GM12865 (cell line): ENCODE measurements around the gene HAGH.

Experiments
- DNase-seq: peaks from one replicate; pipeline ENCODE4 v3.0.0; 2010; ENCODE audit warnings: low read depth
- H3K4me3 ChIP-seq: 2 replicates; pipeline ENCODE4 v1.5.1; 2011; ENCODE audit warnings: mild to moderate bottlenecking, low read depth, low read length, control low read depth
- TF ChIP-seq, protein P1 (sequence below): IDR thresholded peaks from 2 replicates; pipeline ENCODE4 v1.5.1; 2011; ENCODE audit warnings: low read length, control low read depth, low read depth, inconsistent platforms; ENCODE audit not compliant: insufficient read depth; ENCODE audit errors: missing control alignments

The HAGH gene

GRCh38 chr16:1794908-1795666, 31.5 kb downstream of the HAGH start:
- no peak overlapping the region for H3K4me3 ChIP-seq
- TF ChIP-seq, protein P1, sequence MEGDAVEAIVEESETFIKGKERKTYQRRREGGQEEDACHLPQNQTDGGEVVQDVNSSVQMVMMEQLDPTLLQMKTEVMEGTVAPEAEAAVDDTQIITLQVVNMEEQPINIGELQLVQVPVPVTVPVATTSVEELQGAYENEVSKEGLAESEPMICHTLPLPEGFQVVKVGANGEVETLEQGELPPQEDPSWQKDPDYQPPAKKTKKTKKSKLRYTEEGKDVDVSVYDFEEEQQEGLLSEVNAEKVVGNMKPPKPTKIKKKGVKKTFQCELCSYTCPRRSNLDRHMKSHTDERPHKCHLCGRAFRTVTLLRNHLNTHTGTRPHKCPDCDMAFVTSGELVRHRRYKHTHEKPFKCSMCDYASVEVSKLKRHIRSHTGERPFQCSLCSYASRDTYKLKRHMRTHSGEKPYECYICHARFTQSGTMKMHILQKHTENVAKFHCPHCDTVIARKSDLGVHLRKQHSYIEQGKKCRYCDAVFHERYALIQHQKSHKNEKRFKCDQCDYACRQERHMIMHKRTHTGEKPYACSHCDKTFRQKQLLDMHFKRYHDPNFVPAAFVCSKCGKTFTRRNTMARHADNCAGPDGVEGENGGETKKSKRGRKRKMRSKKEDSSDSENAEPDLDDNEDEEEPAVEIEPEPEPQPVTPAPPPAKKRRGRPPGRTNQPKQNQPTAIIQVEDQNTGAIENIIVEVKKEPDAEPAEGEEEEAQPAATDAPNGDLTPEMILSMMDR, result no peak
- DNase-seq, result no peak

DNA sequence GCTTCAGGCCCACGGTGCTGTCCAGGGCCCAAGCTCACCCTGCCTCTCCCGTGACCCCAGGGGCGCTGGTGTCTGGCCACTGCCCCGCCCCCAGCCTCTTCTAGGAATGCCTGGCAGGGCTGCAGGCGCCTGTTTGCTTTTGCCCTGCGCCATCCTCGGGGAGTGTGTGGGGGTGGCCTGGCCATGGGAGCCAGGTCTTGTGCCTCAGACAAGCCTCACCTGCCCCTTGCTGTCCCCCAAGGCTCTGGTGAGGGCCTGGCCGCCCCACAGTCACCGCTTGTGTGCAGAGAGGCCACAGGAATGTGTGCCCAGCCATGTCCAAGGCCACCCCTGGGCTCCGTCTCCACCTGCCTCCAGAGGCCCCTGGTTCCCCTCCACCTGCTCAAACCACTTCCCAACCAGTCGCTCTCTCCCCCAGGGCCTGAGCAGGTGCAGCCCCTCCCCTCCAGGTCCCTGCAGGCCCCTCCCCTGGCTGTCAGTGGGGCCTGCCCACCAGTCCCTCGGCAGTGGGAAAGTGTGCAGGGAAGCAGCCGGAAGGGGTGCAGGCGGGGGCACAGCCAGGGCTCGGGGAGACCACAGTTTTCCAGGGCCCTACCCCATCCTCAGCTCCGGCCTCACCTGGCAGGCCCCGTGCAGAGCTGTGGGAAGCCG, 32.3 kb downstream of the HAGH start:
- TF ChIP-seq, protein P1, result no peak
- DNase-seq, result no peak
- no peak overlapping the region for H3K4me3 ChIP-seq

DNA sequence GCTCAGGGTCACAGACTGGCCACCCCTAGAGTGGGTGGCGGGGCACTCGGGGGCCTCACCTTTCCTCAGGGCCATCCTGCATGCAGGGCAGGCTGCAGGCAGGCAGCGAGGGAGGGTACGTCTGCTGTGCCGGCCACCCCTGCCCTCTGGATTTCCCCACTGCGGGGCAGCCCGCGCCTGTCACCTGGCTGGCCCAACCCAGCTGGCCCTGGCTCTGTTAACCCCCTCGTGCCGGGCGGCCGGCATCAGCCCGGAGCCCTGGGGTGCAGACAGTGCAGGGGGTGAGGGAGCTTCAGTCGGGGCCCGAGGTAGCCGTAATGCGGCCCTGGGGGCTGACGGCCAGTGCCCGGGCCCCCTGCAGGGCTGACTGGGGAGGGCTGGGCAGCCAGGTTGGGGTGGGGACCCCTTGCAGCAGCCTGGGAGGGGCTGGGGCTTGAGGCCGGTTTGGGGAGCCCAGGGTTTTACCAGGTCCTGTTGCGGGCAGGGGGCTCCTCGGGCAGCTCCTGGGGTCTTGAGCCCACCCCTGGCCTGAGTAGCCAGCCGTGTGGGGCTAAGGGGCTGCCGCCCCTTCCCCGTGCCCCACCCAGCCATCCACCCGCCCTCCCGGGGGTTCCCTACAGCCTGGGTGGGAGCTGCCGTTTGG, 32.9 kb downstream of the HAGH start, which contains the start of gene IGFALS:
TSS of gene IGFALS (minus strand) at position 128 of the 643 bp plus-strand sequence. CDS start at position 75, 53 bp downstream.
- DNase-seq, result no peak
- TF ChIP-seq, protein P1, result no peak
- no peak within 1 kb of the TSS for H3K4me3 ChIP-seq

DNA sequence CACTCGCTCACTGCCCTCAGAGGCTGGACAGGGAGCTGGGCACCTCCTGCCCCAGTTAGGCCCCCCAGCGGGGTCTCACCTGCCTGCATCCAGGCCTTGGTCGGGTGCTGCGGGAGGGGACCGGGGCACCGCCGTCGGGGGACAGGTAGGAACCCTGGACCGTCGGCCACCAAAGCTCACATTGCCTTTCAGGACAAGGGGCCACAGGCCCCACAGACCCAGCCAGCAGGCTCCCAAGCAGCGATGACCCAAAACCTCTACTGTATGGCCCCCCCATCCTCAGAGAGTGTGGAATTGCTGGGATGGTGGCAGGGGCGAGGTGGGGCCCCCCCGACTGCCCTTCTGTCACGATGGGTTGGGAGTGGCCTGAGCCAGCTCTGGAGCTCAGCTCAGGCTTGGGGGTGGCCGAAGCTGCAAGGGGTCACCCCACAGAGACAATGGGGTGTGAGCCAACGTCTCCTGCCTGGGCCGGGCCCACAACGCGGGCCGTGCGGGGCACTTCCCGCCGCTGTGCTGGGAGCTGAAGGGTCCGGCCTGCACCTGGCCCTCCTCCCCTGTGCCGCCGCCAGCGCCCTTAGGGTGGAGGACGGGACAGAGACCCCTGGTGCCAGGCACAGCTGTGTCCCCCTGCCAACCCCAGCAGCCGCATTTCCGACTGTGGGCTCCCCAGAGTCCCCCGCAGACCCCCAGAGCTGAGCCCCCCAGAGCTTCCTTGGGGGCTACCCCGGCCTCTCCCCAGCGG, 33.6 kb downstream of the HAGH start:
- DNase-seq, result no peak
- no peak overlapping the region for H3K4me3 ChIP-seq
- TF ChIP-seq, protein P1, result no peak

GRCh38 chr16:1791943-1792812, 34.4 kb downstream of the HAGH start:
- DNase-seq, result no peak
- H3K4me3 ChIP-seq, result no peak overlapping the region
- TF ChIP-seq, protein P1, result no peak
